SHP77 treated with DMSO at 0.1 percent for 48 hours (cell line): ENCODE data around the gene LYRM4.

Experiments
- DNase-seq: peaks from one replicate; lab custom pipeline; 2025; lab: John Stamatoyannopoulos, UW

The LYRM4 gene

GRCh38 chr6:5095236-5095635 is 165.5 kb downstream of the LYRM4 start:
- DNase-seq: no peak

GRCh38 chr6:5094327-5094726 is 166.4 kb downstream of the LYRM4 start:
- DNase-seq: no peak

DNA sequence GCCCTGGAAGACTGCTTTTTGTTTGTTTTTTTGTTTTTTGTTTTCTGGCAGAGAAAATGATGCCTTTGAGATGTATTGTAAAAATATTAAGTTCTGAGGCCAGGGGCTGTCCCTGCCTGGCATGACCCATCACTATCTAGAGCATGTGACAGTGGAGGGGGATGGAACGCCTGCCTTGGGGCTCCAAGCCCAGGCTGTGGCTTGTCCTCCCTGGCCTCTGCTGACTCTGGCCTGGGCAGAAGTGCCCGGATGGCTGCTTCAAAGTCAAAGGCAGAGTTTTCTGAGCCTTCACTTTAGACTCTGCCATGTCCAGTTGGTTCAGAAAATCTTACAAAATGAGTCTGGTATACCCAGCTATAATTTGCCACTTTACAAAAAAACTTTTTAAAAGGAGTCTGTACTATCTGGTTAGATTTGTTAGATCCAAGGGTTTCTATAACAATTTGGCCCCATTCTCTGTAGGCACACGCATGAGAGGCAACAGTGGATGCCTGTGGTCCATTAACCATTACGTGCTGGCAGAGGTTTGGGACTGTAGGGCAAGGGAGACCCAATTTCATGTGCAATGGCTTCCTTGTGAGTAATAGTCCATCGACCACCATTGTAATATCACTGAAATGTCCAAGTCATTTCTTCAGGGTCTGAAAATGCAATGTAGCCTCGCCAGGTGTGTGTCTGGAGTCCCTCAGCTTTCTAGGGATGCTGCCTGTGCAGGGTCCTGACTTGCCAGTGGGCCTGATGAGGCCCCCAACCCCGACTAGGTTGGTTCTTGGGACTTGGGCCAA is 167.3 kb downstream of the LYRM4 start:
- DNase-seq: no peak

DNA sequence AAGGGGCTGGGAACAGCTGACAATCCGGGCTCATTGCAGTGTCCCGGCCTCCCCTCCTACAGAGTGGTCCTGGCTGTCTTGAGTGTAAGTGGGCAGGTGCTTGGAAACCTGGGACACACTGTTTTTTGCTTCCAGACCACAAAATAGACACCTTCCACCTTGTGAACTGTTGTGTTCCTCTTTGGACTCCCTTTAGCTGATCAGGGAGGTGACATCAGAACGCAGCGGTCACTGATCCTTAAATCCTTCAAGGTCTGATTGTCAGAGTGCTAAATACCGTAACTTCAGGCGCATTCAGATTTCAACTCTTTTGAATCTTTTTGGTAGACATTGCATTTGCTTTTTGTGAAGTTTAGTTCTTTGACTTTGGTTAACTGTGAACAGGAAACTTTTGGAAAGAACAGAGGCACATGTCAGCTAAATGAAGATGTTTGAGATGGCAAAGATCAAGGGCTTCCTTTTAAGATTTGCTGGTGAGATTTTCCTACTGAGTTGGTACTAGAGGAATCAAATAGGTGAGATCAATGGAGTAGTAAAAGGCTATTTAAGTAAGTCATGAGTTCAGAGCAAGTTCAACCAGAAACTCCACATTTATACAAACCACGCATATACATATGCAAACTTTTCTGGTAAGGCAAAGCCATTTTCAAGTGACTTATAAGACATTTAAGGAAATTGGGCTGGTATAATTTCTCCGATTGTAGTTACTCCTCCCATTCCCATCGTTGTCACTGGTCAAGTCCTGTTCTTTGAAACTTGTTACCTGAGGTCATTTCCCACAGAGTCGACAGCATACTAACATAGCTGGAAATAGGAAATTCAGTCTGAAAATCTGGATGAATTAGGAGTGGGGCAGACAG is 169.3 kb downstream of the LYRM4 start:
- no peak for DNase-seq

GRCh38 chr6:5090603-5091002 is 170.1 kb downstream of the LYRM4 start:
- no peak for DNase-seq

DNA sequence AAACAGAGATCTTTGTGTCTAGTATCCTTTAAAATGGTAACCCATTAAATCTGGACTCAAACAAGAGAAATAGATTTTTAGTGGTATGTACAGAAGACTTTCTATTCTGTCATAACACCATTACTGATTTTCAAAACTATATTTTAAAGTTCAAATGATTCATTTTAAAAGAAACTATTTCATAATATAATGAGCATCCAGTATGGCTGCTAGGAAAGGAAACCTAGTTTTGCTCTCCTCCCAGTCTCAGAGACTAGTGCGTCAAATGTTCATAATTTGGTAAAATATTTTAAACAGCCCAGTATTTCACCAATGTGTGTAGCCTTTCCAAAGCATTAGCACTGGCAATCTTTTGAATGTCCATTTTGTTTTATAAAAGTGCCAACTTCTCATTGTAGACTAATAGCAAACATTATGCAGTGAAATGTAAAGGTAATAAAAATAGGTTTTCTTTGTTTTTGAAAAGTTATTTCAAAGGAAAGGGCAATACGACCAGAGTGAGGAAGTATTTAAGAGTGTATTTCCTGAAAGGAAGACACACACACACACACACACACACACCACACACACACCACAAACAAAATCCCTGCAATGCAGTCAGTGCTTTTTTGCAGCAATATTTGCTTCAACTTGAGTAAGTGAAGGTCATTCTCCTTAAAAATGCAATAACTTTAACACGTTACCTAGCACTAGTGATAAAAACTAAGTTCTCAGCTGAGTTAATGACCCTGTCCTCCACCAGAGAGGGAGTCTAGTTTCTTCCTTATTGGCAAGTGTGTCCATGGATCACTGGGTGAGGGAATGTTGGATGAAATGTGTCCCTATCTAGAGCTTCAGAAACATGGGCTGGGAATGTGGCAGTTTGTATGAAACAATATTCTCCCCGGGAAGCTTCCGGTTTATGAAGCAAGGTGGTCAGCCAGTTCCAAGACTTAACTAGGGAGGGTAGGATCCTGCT is 171.0 kb downstream of the LYRM4 start:
- DNase-seq: no peak

DNA sequence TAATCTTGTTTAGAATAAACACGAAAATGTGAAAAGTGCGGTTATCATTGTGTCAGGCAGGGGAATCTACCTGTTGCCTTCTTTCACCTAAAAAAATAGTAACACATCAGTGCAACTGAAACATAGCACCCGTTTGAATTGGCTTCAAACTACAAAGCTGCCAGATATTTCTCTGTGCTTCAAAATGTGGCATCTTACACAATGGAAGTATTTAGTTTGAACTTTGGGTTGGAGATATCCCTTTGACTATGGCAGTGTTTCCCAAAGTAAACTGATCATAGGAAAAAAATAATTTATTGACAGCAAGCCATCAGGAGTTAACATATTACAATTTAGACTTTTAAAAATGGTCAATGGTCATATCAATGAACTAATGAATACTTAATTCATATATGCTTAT is 172.0 kb downstream of the LYRM4 start:
- no peak for DNase-seq

DNA sequence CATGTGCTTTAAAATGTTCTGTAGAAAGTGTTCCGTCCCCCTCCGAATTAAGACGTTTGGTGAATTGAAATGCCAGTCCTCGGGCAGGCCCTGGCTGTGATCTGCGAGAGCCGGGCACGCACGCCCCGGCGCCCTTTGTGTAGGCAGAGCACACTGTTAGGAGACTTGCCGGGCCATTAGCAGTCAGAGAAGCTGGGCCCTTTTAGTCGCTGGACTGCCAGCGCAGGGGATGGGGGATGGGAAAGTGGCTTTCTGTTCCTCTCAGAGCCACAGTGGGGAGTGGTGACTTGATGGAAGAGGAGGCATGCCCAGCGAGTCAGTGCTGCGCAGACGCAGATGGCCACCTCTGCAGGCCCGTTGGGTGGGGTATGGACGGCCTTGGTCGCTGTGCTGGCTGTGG is 173.4 kb downstream of the LYRM4 start:
- no peak for DNase-seq

DNA sequence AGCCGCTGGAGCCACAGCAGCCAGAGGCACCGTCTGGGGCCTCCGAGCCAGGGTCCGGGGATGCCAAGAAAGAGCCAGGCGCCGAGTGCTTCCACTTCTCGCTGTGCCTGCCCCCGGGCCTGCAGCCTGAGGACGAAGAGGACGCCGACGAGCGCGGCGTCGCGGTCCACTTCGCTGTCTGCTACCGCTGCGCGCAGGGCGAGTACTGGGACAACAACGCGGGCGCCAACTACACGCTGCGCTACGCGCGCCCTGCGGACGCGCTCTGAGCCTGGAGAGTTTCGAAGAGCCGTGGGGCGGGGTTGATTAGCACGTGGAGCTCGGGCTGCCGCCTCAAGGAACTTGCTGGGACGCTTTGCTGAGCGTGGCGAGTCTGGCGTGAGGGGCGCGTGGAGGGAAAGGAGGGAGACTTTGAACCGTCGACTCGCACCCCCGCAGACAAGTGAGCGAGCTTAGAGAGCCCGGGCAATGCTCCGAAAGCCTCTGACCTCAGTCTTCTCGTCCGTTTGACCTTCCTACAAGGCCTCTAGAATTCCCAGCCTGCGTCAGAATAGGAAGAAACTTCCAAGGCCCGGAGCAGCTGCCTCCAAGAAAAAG is 174.4 kb downstream of the LYRM4 start:
- DNase-seq: no peak

DNA sequence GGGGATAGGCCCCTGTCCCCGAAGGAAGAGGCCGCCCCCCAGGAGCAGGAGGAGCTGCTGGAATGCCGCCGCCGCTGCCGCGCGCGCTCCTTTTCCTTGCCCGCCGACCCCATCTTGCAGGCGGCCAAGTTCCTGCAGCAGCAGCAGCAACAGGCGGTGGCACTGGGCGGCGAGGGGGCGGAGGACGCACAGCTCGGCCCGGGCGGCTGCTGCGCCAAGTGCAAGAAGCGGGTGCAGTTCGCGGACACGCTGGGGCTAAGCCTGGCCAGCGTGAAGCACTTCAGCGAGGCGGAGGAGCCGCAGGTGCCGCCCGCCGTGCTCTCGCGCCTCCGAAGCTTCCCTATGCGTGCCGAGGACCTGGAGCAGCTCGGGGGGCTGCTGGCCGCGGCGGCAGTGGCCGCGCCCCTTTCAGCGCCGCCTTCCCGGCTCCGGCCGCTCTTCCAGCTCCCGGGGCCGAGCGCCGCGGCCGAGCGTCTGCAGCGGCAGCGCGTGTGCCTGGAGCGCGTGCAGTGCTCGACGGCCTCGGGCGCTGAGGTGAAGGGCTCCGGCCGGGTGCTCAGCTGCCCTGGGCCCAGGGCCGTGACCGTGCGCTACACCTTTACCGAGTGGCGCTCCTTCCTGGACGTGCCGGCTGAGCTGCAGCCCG is 175.0 kb downstream of the LYRM4 start:
- DNase-seq: no peak

DNA sequence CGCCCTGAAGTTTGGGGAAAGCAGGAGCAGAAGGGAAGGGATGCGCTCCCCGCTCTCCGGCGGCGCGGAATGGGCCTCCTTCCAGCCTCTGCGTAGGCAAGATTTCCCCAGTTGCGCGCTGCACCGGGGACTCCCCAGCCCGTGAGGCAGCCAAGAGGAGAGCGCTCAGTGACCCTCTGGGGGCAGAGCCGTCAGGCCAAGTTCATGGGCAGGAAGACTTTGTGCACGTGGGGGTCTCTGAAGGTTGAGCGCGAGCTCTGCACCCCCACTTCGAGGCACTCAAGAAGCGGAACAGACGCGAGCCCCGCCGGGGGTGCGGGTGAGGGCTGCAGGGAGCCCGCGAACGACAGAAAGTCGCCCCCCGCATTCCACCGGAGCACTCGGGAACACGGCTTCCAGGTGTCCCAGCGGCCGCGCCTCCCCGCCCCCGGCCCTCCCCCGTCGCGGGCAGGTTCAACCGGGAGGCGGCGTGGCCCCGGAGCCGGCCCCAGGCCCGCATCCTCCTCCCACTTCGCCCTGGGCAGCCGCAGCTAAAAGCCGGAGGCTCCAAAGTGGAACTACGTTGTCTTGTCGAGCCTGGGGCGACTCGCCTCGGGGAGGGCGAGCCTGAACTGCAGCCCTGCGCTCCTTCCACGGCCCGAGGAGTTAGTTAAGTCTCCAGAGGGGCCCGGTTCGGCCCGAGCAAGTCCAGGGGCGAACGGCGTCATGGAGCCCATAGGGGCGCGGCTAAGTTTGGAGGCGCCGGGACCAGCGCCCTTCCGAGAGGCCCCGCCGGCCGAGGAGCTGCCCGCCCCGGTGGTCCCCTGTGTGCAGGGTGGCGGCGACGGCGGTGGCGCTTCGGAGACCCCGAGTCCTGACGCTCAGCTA is 175.7 kb downstream of the LYRM4 start, which contains the start of gene PPP1R3G:
Gene PPP1R3G (plus strand): TSS at position 561 of the 867 bp plus-strand sequence. CDS start 145 bp downstream, at position 706.
- no peak for DNase-seq

DNA sequence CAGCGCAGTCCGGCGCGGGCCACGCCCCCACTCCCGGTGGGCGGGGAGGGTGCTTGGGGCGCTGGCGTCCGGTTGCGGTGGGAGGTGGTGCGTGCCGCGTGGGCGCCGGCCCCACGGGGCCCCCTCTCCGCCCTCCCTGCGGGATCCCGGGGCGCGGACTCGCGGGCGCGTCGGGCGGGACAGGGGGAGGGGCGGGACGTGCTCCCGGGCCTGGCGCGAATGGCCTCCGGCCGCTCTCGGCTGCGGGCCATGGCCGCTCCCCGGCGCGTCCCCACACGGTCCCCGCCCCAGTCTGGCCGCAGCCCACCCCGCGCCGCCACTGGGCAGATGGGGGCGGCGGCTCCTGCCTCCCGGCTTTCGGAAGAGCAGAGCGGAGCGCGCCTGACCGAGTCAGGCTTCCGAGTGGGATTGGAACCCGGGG is 176.4 kb downstream of the LYRM4 start:
- DNase-seq: no peak

- DNase-seq: no peak
Measured at GRCh38 chr6:5083813-5084359, 176.9 kb downstream of the LYRM4 start.

DNA sequence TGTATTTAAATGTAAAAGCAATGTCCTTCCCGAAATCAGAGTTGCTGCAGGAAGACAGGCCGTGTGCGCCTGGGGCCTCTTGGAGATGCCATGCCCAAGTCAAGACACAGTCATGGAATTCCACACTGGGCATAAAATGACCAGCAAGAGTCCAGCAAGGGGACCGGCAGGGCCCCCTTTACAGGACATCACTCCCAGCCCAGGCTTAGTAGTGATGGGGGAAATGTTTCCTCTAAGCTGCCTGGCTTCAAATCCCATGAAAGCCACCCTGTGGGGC is 177.5 kb downstream of the LYRM4 start:
- no peak for DNase-seq

DNA sequence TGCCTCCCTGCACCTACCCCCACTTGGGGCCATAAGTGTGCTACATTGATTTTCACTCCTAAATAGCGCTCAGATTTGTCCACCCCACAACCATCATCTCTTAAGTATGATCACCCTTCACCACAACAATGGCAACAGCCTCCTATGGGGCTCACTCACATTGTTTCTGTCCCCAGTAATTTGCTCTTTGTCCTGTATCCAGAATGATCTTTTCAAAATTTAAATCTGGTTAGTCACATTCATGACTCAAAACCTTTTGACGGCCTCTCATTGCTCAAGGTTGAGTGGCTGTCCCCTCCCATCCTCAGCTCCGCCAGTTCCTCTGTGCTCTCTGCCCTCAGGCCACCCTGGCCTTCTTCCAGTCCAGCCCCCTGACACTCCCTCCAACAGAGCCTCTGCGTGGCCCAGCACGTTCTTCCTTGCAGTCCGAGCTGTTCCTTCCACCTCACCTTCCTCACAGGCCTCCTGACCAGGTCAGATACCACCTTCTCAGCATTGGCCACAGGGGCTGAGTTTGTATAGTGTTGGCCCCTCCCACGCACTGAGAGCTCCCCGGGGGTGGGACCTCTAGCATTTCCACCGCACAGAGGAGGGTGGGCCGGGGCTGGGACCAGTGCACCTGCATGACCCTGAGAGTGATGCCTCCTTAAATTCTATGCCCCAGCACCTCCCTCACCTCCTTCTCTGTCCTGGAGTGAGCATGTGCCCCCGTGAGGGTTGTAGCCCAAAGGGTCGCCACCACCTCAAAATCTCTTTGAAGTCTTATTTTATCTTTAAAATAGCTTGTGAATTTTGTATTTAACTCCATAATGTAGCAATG is 178.1 kb downstream of the LYRM4 start:
- DNase-seq: no peak

DNA sequence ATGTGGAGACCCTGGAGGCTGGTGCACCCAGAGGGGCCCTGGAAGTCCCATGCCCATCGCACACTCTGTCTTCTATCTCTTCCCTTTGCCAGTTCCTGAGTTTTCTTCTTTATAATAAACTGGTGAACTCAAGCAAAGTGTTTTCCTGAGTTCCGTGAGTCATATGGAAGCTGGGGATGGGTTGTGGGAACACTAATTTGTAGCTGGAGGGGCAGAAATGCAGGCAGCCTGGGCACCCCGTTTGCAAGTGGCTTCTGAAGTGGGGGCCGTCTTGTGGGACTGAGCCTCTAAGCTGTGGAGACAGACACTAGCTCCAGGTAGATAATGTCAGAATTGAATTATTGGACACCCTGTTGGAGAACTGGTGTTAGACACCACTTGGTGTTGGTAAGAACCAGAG is 178.8 kb downstream of the LYRM4 start:
- no peak for DNase-seq

DNA sequence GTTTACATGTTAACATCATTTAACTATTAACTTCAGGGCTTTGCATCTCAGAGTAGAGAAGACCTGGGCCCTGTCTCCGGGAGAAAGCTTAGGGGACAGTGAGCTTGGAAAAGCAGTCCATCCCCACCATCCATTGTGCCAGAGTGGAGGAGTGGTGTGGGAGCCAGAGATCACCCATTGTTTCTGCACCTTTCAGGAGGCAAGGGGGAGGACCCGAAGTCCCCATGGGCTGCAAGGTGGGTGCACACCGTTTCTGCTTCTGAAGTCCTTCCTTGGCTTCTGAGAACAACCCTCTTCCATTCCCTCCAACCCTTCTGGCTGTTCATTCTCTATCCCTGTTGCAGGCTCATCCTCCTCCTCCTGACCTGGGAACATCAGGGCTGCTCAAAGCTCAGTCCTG is 179.6 kb downstream of the LYRM4 start:
- no peak for DNase-seq

DNA sequence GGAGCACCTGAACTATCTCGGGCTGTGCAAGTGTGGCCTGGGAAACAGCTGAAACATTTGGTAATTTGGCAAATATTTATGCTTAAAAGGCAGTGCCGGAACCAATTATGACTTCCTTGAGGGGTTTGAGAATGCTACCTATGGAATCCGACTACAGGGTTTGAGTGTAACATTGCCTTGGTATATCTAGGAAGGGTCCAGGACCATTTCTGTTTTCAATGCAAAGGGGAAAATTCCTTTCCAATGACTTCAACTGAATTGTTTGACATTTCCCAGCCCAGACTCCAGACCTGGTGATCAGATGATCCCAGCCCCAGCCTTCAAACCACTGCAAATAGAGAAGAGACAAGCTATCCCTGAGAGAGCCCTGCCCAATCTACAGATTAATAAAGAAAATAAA is 180.2 kb downstream of the LYRM4 start:
- DNase-seq: no peak

GRCh38 chr6:5079692-5080091 is 181.1 kb downstream of the LYRM4 start:
- DNase-seq: no peak
